ENCODE measurements around the gene PPM1J. TPM values are rescaled to one million over a fixed set of nuclear protein-coding genes. Genes with fewer than 3 reads are reported as not detected.

Gene PPM1J
- total and polyA plus RNA-seq, 2 of the 13 experiments (the other 11 are each of a cell fraction or from before 2014, with no cell fraction given) = 0.07 to 0.22 TPM

DNA sequence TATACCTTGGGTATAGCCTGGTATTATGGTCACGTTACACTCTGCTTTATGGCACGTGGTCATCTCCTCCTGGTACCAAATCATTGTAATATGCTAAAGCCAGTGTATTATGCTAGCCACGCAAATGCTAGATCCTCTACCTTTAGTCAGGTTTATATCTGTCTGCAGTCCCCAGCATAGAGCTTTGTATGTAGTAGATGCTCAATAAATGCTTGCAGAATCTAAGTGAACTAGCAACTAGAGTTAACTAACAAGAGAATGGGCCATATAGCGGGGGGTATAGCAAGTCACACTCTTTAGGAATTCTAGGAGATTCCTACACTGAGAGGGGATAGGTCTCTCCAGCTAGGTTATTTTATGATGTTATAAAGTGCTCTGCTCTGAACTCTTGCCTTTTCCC is 37.6 kb downstream of the PPM1J start:
- Histone ChIP-seq H3K9me3 (ENCODE audit: low read length) (no peaks in the 10 kb centered on the region), H3K79me2 (ENCODE audit: insufficient read depth, low read length) (peaks cover 56% of the 10 kb centered on the region), H4K20me1 (ENCODE audit: insufficient read depth, low read length) (no peaks in the 10 kb centered on the region), H3K36me3 (replicated peaks in 1 of 2; ENCODE audit: control insufficient read depth in 1 of 2, insufficient read depth in 2 of 2, low read length in 2 of 2) (peaks cover 0 to 2% of the 10 kb centered on the region in 2 experiments; a peak in 2 of 5 replicates), H3K27me3 (ENCODE audit: control insufficient read depth in 1 of 2, insufficient read depth in 2 of 2, low read length in 2 of 2) (no peaks in the 10 kb centered on the region; a peak in 1 of 5 replicates), H3K9ac (ENCODE audit: insufficient read depth, low read depth, low read length) (no peak overlapping the region), H3K4me1 (ENCODE audit: insufficient read depth, low read length) (peaks cover 49% of the 10 kb centered on the region), H3K27ac (ENCODE audit: extremely low read length, insufficient read depth, low read length) (no peak overlapping the region), H3K4me2 (ENCODE audit: low read depth, low read length) (no peak overlapping the region), H2AFZ (ENCODE audit: low read length) (no peak overlapping the region), H3K4me3 (replicated peaks in 1 of 3; ENCODE audit: insufficient read depth in 1 of 3, low read depth in 2 of 3, low read length in 3 of 3) (no peak overlapping the region)
- intact Hi-C loops (cut with micrococcal nuclease; ENCODE audit: unreplicated experiment) (no loop called here), in situ Hi-C loops (cut with HindIII; ENCODE audit: extremely low pct_ligation_motif_present, low pct_unique_long_range_greater_than_20kb) (no loop called here)
- DNase-seq (ENCODE audit: low spot score) (no peak), ATAC-seq (no peak), FAIRE-seq (no peak)
- CTCF ChIA-PET (ENCODE audit: low intra/inter-chr PET ratio, low total read pairs) = no interaction called here
- POLR2A ChIA-PET = no interaction called here
- TF ChIP-seq, protein P1, sequence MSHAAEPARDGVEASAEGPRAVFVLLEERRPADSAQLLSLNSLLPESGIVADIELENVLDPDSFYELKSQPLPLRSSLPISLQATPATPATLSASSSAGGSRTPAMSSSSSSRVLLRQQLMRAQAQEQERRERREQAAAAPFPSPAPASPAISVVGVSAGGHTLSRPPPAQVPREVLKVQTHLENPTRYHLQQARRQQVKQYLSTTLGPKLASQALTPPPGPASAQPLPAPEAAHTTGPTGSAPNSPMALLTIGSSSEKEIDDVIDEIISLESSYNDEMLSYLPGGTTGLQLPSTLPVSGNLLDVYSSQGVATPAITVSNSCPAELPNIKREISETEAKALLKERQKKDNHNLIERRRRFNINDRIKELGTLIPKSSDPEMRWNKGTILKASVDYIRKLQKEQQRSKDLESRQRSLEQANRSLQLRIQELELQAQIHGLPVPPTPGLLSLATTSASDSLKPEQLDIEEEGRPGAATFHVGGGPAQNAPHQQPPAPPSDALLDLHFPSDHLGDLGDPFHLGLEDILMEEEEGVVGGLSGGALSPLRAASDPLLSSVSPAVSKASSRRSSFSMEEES (CRISPR knock-in tag; IDR thresholded peaks at IDR 0.05) = no peak
- TF ChIP-seq NFIC (IDR thresholded peaks at IDR 0.05; ENCODE audit: low read length) = no peak
- no TSS peak for BruUV-seq (replicated peaks)
- 97% methylated on average over 4 of the region's 4 CpGs for WGBS (ENCODE audit: low lambda C conversion rate)

DNA sequence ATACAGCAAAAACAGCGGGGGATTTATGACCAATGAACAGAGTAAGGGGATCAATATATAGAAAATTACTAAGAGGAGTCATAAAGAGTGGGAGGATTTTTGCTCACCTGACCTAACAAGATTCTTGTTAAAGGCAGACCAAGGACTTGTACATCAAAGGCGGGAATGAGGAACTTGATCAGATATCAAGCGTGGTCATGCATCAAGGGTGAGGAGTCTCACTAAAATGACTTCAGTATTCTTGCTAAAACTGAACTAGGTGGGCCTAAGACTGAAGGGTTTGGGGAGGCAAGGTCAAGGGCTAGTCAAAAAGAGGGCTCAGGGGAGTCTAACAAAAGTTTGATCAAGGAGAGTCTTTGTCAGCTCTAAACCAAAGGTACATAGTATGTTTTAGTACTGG is 38.6 kb downstream of the PPM1J start:
- ChIA-PET CTCF (ENCODE audit: low intra/inter-chr PET ratio, low total read pairs) (interaction anchor here (3.7 kb wide), 1 partner anchor 31 kb away, joined by 17 read pairs; the partner anchor contains the start of gene RHOC), POLR2A (interaction anchor here (5.5 kb wide), 1 partner anchor 24 kb away, joined by 251 read pairs; no protein-coding TSS in a partner anchor)
- Histone ChIP-seq H3K9ac (ENCODE audit: insufficient read depth, low read depth, low read length) (no peak overlapping the region), H2AFZ (ENCODE audit: low read length) (no peak overlapping the region), H3K79me2 (ENCODE audit: insufficient read depth, low read length) (peaks cover 53% of the 10 kb centered on the region), H3K27ac (ENCODE audit: extremely low read length, insufficient read depth, low read length) (no peak overlapping the region), H3K4me2 (ENCODE audit: low read depth, low read length) (peak overlapping the region; percentile 91), H3K9me3 (ENCODE audit: low read length) (no peaks in the 10 kb centered on the region), H3K36me3 (replicated peaks in 1 of 2; ENCODE audit: control insufficient read depth in 1 of 2, insufficient read depth in 2 of 2, low read length in 2 of 2) (peaks cover 0 to 2% of the 10 kb centered on the region in 2 experiments; a peak in 2 of 5 replicates), H3K4me1 (ENCODE audit: insufficient read depth, low read length) (peaks cover 49% of the 10 kb centered on the region), H4K20me1 (ENCODE audit: insufficient read depth, low read length) (no peaks in the 10 kb centered on the region), H3K27me3 (ENCODE audit: control insufficient read depth in 1 of 2, insufficient read depth in 2 of 2, low read length in 2 of 2) (no peaks in the 10 kb centered on the region; a peak in 1 of 5 replicates), H3K4me3 (replicated peaks in 1 of 3; ENCODE audit: insufficient read depth in 1 of 3, low read depth in 2 of 3, low read length in 3 of 3) (peak overlapping the region in 1 of 3 experiments; percentile 82; a peak in 1 of 6 replicates)
- ATAC-seq (no peak), DNase-seq (ENCODE audit: low spot score) (no peak), FAIRE-seq (no peak)
- WGBS (ENCODE audit: low lambda C conversion rate) = over 99% methylated on average over 3 of the region's 3 CpGs
- intact Hi-C loops (cut with micrococcal nuclease; ENCODE audit: unreplicated experiment) (no loop called here), in situ Hi-C loops (cut with HindIII; ENCODE audit: extremely low pct_ligation_motif_present, low pct_unique_long_range_greater_than_20kb) (no loop called here)
- TF ChIP-seq ZSCAN20 (CRISPR knock-in tag; IDR thresholded peaks at IDR 0.05; ENCODE audit: borderline replicate concordance) (no peak), ZMAT3 (CRISPR knock-in tag; conservative IDR thresholded peaks at IDR 0.05) (no peak), RARA (CRISPR knock-in tag; IDR thresholded peaks at IDR 0.05) (no peak), ZNF564 (CRISPR knock-in tag; IDR thresholded peaks at IDR 0.05) (no peak), SRY (CRISPR knock-in tag; IDR thresholded peaks at IDR 0.05) (no peak), ATF1 (CRISPR knock-in tag; IDR thresholded peaks at IDR 0.05) (no peak), ZNF34 (CRISPR knock-in tag; IDR thresholded peaks at IDR 0.05; ENCODE audit: borderline replicate concordance) (no peak), SP140L (CRISPR knock-in tag; IDR thresholded peaks at IDR 0.05; ENCODE audit: borderline replicate concordance) (no peak), ZSCAN9 (CRISPR knock-in tag; IDR thresholded peaks at IDR 0.05; ENCODE audit: borderline replicate concordance) (no peak), ZNF7 (CRISPR knock-in tag; IDR thresholded peaks at IDR 0.05) (no peak)
- TF ChIP-seq, protein P2, sequence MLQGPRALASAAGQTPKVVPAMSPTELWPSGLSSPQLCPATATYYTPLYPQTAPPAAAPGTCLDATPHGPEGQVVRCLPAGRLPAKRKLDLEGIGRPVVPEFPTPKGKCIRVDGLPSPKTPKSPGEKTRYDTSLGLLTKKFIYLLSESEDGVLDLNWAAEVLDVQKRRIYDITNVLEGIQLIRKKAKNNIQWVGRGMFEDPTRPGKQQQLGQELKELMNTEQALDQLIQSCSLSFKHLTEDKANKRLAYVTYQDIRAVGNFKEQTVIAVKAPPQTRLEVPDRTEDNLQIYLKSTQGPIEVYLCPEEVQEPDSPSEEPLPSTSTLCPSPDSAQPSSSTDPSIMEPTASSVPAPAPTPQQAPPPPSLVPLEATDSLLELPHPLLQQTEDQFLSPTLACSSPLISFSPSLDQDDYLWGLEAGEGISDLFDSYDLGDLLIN (CRISPR knock-in tag; IDR thresholded peaks at IDR 0.05; ENCODE audit: borderline replicate concordance) = no peak
- TF ChIP-seq, protein P3, sequence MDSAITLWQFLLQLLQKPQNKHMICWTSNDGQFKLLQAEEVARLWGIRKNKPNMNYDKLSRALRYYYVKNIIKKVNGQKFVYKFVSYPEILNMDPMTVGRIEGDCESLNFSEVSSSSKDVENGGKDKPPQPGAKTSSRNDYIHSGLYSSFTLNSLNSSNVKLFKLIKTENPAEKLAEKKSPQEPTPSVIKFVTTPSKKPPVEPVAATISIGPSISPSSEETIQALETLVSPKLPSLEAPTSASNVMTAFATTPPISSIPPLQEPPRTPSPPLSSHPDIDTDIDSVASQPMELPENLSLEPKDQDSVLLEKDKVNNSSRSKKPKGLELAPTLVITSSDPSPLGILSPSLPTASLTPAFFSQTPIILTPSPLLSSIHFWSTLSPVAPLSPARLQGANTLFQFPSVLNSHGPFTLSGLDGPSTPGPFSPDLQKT (CRISPR knock-in tag; IDR thresholded peaks at IDR 0.05; ENCODE audit: borderline replicate concordance) = no peak
- no TSS peak for BruUV-seq (replicated peaks)

All from HepG2 (cell line).